Heart left ventricle (tissue), 16 donors: ENCODE results near the gene LRP2BP. TPM values are rescaled to one million over a fixed set of nuclear protein-coding genes. Genes with fewer than 3 reads are reported as not detected.

Experiments used
- ATAC-seq, 4 donors: fragments of 200-7000 bp; cut with Tn5 transposase; one replicate each; pipeline ENCODE4 v1.9.1; 2020 to 2022; ENCODE audit warnings: moderate library complexity in 4 of 4, mild to moderate bottlenecking in 3 of 4, moderate number of reproducible peaks in 1 of 4
- DNase-seq, 5 donors: peaks; one replicate each; pipeline ENCODE4 v3.0.0-alpha.2; 2020
- H3K27ac ChIP-seq, 12 donors: fragments of 200-600 bp; sonication (generic) in 4 of 12; one replicate each; pipeline versions ENCODE4 v1.5.0 to v1.8.0; 2016 to 2022; ENCODE audit warnings: mild to moderate bottlenecking in 2 of 12
- H3K27me3 ChIP-seq, 9 donors: fragments of 200-600 bp; sonication (generic) in 2 of 9; one replicate each; pipeline versions ENCODE4 v1.5.1 to v1.8.0; 2016 to 2022; ENCODE audit warnings: mild to moderate bottlenecking in 3 of 9
- H3K36me3 ChIP-seq, 9 donors: fragments of 200-600 bp; sonication (generic) in 2 of 9; one replicate each; pipeline versions ENCODE4 v1.5.0 to v1.8.0; 2018 to 2022; ENCODE audit warnings: mild to moderate bottlenecking in 2 of 9
- H3K4me1 ChIP-seq, 12 donors: fragments of 200-600 bp; sonication (generic) in 4 of 12; one replicate each; pipeline versions ENCODE4 v1.5.0 to v1.8.0; 2016 to 2022; ENCODE audit warnings: mild to moderate bottlenecking in 3 of 12
- H3K4me3 ChIP-seq, 12 donors: fragments of 200-600 bp; sonication (generic) in 4 of 12; one replicate each; pipeline versions ENCODE4 v1.5.0 to v1.8.0; 2017 to 2022; ENCODE audit warnings: mild to moderate bottlenecking in 9 of 12, moderate library complexity in 4 of 12
- H3K9me3 ChIP-seq, 12 donors: fragments of 200-600 bp; sonication (generic) in 4 of 12; one replicate each; pipeline versions ENCODE4 v1.5.0 to v1.8.0; 2016 to 2022; ENCODE audit warnings: mild to moderate bottlenecking in 1 of 12
- POLR2A ChIP-seq, 2 donors: fragments of 450-650 bp; IDR thresholded peaks; one replicate each; pipeline ENCODE4 v1.6.1; 2017; ENCODE audit warnings: antibody characterized with exemption in 2 of 2, mild to moderate bottlenecking in 2 of 2, moderate library complexity in 2 of 2
- WGBS, 4 donors: extraction: QIAGEN DNeasy Blood & Tissue Kit in 2 of 4; methylation state at CpG; one replicate each; pipeline versions ENCODE4 v1.1.5 to v1.1.7; 2013 to 2018; 5-methylcytosine and 5-hydroxymethylcytosine counted together
- intact Hi-C, 10 donors: fragments of 100-400 bp; cut with DNase I; formaldehyde crosslinking; loops; one replicate each; pipeline versions ENCODE4 v1.11.1 to v1.14.2; 2022
- polyA plus RNA-seq, 2 donors: library from polyadenylated mRNA; stranded (reverse); fragments of 200-250 nt; gene quantifications; one replicate each; pipeline ENCODE4 v1.2.3, GENCODE V29; 2013
- total RNA-seq, 9 donors: library from RNA; depleted of rRNA in 2 of 9; stranded (reverse); fragments of >200 nt in 2 of 9; fragmentation: NEBNext Ultra II Directional in 3 of 9; extraction: Animal tissue kit (Norgen Biotek cat#: 25700) in 3 of 9; gene quantifications; one replicate each; pipeline versions ENCODE4 v1.1.0 to v1.2.4, GENCODE V29; 2016 to 2023
- TF ChIP-seq, protein P1 (sequence below), 12 donors: fragments of 200-600 bp; sonication (generic) in 4 of 12; IDR thresholded peaks; one replicate each; pipeline versions ENCODE4 v1.5.0 to v1.8.0; 2018 to 2022; ENCODE audit warnings: antibody characterized with exemption in 12 of 12, mild to moderate bottlenecking in 5 of 12
- donor health status: ischemic (EF 13 %, LVEDD 7.1; RV severe dilation, severe dysfunction).
- donor health status: healthy with polysubstance abuse.
- donor health status: DM: no; HTN: yes; CAD: no.
- donor health status: DM: no; HTN: no; CAD: no.
- donor health status: ischemic (EF 25% LVEDD 6.9; RV normal size, moderate dysfunction).
- donor health status: ischemic (EF 25% LVEDD 5.7; RV mildly dilated, moderate dysfunction).
- donor health status: healthy.
- donor health status: DM: yes; HTN: yes; CAD: no.
- donor health status: ischemic (EF 35%, LVEDD 5.7; RV mildly dilated, moderate dysfunction).
- donor health status: nonischemic (EF 11% LVEDD 7.7; RV severe dilation, severe dysfunction).
- donor health status: DM: yes; HTN: yes; CAD: no.
- donor health status: PGD.
- donor health status: ischemic (EF 29% LVEDD 5.4; RV normal size, mild dysfunction).
- donor health status: nonischemic (EF 23%, LVEDD 6.1; RV moderate dilation, normal function).

LRP2BP gene
- total and polyA plus RNA-seq, 11 donors = 0.62 to 3.5 (median 1.3) TPM

DNA sequence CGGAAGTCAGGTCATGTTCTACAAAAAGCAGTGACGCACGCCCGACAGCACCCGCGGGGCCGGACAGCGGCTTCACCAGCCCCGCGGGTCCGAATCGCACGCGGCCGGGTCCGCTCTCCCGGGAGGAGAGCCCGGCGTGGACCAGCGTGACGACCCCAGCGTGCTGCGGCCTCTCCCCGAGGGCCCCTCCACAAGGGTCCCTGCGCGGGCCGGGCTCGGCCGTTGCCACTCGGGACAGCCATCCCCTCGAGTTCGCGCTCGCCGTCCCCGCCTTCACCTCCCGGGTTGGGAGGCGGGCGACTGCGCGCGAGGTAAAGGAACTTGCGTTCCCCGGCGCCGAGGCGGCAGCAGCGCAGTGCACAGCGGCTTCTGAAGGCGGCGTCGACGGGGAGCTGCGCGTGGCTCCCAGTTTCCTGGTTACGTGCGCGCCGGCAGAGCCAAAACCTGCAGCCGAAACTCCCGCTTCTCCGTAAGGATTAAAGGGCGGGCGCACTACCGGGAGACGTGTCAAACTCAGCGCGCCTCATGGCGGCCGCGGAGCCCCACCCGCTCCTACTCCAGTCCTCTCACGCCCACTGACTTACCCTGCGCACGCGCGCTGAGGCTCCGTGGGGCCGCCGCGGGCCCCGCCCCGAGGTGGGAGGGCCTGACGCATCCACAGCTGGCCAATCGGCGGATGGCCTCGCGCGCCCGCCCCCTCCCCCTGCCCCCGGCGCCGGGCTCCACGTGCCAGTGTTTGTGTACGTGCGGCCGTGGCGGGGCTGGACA, 416 bp upstream of the LRP2BP start:
- Histone ChIP-seq H3K27ac (peak overlapping the region; percentile 98 to 100 (median 100)), H3K4me3 (peak overlapping the region; percentile 64 to 88 (median 77)), H3K36me3 (peaks cover 0 to 32% (median 24%) of the 10 kb centered on the region in 9 donors), H3K4me1 (peaks cover 0 to 46% (median 26%) of the 10 kb centered on the region in 12 donors), H3K27me3 (no peaks in the 10 kb centered on the region), H3K9me3 (no peaks in the 10 kb centered on the region)
- TF ChIP-seq, protein P1, sequence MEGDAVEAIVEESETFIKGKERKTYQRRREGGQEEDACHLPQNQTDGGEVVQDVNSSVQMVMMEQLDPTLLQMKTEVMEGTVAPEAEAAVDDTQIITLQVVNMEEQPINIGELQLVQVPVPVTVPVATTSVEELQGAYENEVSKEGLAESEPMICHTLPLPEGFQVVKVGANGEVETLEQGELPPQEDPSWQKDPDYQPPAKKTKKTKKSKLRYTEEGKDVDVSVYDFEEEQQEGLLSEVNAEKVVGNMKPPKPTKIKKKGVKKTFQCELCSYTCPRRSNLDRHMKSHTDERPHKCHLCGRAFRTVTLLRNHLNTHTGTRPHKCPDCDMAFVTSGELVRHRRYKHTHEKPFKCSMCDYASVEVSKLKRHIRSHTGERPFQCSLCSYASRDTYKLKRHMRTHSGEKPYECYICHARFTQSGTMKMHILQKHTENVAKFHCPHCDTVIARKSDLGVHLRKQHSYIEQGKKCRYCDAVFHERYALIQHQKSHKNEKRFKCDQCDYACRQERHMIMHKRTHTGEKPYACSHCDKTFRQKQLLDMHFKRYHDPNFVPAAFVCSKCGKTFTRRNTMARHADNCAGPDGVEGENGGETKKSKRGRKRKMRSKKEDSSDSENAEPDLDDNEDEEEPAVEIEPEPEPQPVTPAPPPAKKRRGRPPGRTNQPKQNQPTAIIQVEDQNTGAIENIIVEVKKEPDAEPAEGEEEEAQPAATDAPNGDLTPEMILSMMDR (IDR thresholded peaks at IDR 0.05) = peak in 2 of 12 donors; percentile 10 to 17
- peak in 1 of 2 donors; percentile 67 for TF ChIP-seq POLR2A (IDR thresholded peaks at IDR 0.05)
- WGBS, 4 donors = 0 to 1% (median 0%) methylated on average over 50 to 98 of the region's 98 CpGs
- DNase-seq (peak; percentile 96 to 99 (median 97)), ATAC-seq (peak; percentile 92 to 98 (median 96))
- intact Hi-C loops = loop anchor here (1.0 to 10.0 kb wide), 10 partner anchors 29 to 199 kb away; partner anchors contain the start of genes UFSP2 (in 4 of the 10), CFAP97 (in 3 of the 10) and SNX25 (in 3 of the 10)

- Histone ChIP-seq H3K27me3 (no peaks in the 10 kb centered on the region), H3K36me3 (peaks cover 0 to 17% (median 9%) of the 10 kb centered on the region in 9 donors), H3K4me1 (peaks cover 0 to 41% (median 25%) of the 10 kb centered on the region in 12 donors), H3K27ac (peak overlapping the region; percentile 98 to 100 (median 100)), H3K4me3 (peak overlapping the region; percentile 64 to 88 (median 77)), H3K9me3 (no peaks in the 10 kb centered on the region)
- WGBS, 4 donors = 63 to 69% (median 65%) methylated on average over 12 of the region's 12 CpGs
- TF ChIP-seq, protein P1 (IDR thresholded peaks at IDR 0.05) = no peak
- TF ChIP-seq POLR2A (IDR thresholded peaks at IDR 0.05) = no peak
- ATAC-seq = no peak
- intact Hi-C loops = loop anchor here in 8 of 10 donors (2.0 to 10.0 kb wide), 7 partner anchors 52 to 200 kb away; partner anchors contain the start of genes SNX25 (in 3 of the 8) and CFAP97 (in 2 of the 8)
- no peak for DNase-seq
Observed at GRCh38 chr4:185394568-185395237, 1.0 kb downstream of the LRP2BP start.

- Histone ChIP-seq H3K36me3 (no peaks in the 10 kb centered on the region), H3K27ac (no peak overlapping the region), H3K9me3 (no peaks in the 10 kb centered on the region), H3K27me3 (no peaks in the 10 kb centered on the region), H3K4me1 (peaks cover 0 to 16% (median 5%) of the 10 kb centered on the region in 12 donors), H3K4me3 (no peak overlapping the region)
- intact Hi-C loops = loop anchor here in 5 of 10 donors (5.0 to 10.0 kb wide), 4 partner anchors 50 to 203 kb away; partner anchors contain the start of genes CFAP97 (in 2 of the 5) and SNX25 (in 2 of the 5)
- 93 to 98% (median 98%) methylated on average over 1 of the region's 1 CpG for WGBS, 4 donors
- DNase-seq (no peak), ATAC-seq (no peak)
- no peak for TF ChIP-seq POLR2A (IDR thresholded peaks at IDR 0.05)
- TF ChIP-seq, protein P1 (IDR thresholded peaks at IDR 0.05) = no peak
Observed at GRCh38 chr4:185392156-185392555, 3.6 kb downstream of the LRP2BP start.
